A673 (cell line): ENCODE results near the gene RUBCNL. TPM values are rescaled to one million over a fixed set of nuclear protein-coding genes. Genes with fewer than 3 reads are reported as not detected.

Experiments
- BruUV-seq: library from RNA; stranded (reverse); fragments of 400-500 nt; replicated peaks from 2 replicates; lab custom pipeline; 2021; lab: Mats Ljungman, UMichigan
- CTCF ChIA-PET: fragments of 300-600 bp; sonication (Branson Sonifier 250); formaldehyde crosslinking; loops from one replicate; lab custom pipeline; 2022; ENCODE audit warnings: antibody characterized with exemption; lab: Charles Lee
- POLR2A ChIA-PET: fragments of 300-600 bp; sonication (Branson Sonifier 250); formaldehyde crosslinking; loops from one replicate; lab custom pipeline; 2022; ENCODE audit warnings: antibody characterized with exemption; ENCODE audit not compliant: low non-redundant PET; lab: Charles Lee
- DNase-seq: peaks from one replicate; pipeline ENCODE4 v3.0.0-alpha.2; 2015; ENCODE audit warnings: low spot score
- H3K27ac ChIP-seq: fragments of 200-600 bp; sonication (generic); 2 replicates; pipeline ENCODE4 v1.5.1; 2016; ENCODE audit warnings: mixed run types, low read depth, mild to moderate bottlenecking, mixed read lengths, antibody characterized with exemption, low read length; ENCODE audit not compliant: poor library complexity, severe bottlenecking
- H3K27me3 ChIP-seq: fragments of 200-600 bp; sonication (generic); replicated peaks from 2 replicates; pipeline ENCODE4 v1.6.1; 2017; ENCODE audit warnings: mixed run types, low read depth, mild to moderate bottlenecking, mixed read lengths, antibody characterized with exemption, low read length; ENCODE audit not compliant: insufficient read depth, poor library complexity
- H3K36me3 ChIP-seq: fragments of 200-600 bp; sonication (generic); 2 replicates; pipeline ENCODE4 v1.6.1; 2016; ENCODE audit warnings: mixed run types, mild to moderate bottlenecking, mixed read lengths, antibody characterized with exemption, low read length; ENCODE audit not compliant: insufficient read depth, poor library complexity, severe bottlenecking
- H3K4me1 ChIP-seq: fragments of 200-600 bp; sonication (generic); 2 replicates; pipeline ENCODE4 v1.6.1; 2017; ENCODE audit warnings: mixed run types, mild to moderate bottlenecking, mixed read lengths, antibody characterized with exemption, low read length; ENCODE audit not compliant: insufficient read depth, poor library complexity, severe bottlenecking
- H3K4me3 ChIP-seq: fragments of 200-600 bp; sonication (generic); 2 replicates; pipeline ENCODE4 v1.5.1; 2016; ENCODE audit warnings: low read depth, mixed run types, mild to moderate bottlenecking, mixed read lengths, low read length; ENCODE audit not compliant: poor library complexity, severe bottlenecking
- H3K9me3 ChIP-seq: fragments of 200-600 bp; sonication (generic); 2 replicates; pipeline ENCODE4 v1.6.1; 2016; ENCODE audit warnings: mixed run types, low read depth, mild to moderate bottlenecking, mixed read lengths, antibody characterized with exemption, low read length; ENCODE audit not compliant: poor library complexity, severe bottlenecking
- CTCF ChIP-seq: fragments of 300-800, 200-600 bp; sonication (generic); conservative IDR thresholded peaks from 2 replicates; pipeline ENCODE4 v1.5.1; 2017; ENCODE audit warnings: low read depth, mild to moderate bottlenecking, antibody characterized with exemption, low read length, moderate library complexity, mixed read lengths
- EZH2 ChIP-seq: fragments of 200-600 bp; sonication (generic); IDR thresholded peaks from 2 replicates; pipeline ENCODE4 v1.6.1; 2017; ENCODE audit warnings: borderline replicate concordance, low read depth, mild to moderate bottlenecking, mixed read lengths, antibody characterized with exemption, low read length; ENCODE audit not compliant: poor library complexity, severe bottlenecking
- intact Hi-C: fragments of 100-400 bp; cut with micrococcal nuclease; formaldehyde crosslinking; loops from one replicate; pipeline ENCODE4 v1.10.0; 2022; ENCODE audit not compliant: unreplicated experiment
- total RNA-seq: library from RNA; stranded (reverse); gene quantifications from 2 replicates; pipeline ENCODE4 v1.2.3, GENCODE V29; 2021

RUBCNL gene
- total RNA-seq, 1 experiment from 2014 or later, result 126 TPM

DNA sequence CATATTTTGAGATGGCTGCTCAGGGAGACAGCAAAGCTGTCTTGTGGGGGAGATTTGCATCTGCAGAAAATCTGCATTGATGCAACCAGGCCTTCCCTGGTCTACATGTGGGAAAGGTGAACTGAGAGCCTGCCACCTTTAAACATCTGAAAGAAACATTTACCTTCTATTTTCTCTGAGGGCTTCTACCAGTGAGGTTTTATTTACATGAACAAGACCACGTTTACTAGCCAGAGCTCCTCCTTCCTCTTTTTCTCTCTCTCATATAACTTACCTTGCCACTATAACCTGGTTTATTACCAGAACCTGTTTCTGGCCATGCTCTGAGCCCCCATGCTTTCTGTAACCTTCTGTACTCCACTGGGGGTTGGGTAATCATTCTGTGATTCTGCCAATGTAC lies 14.4 kb upstream of the RUBCNL start:
- Histone ChIP-seq H3K27me3 (no peaks in the 10 kb centered on the region), H3K36me3 (no peaks in the 10 kb centered on the region), H3K4me1 (peaks cover 21% of the 10 kb centered on the region), H3K9me3 (no peaks in the 10 kb centered on the region), H3K27ac (no peak overlapping the region), H3K4me3 (no peak overlapping the region)
- TF ChIP-seq CTCF, result no peak
- BruUV-seq, result no TSS peak
- ChIA-PET POLR2A (no interaction called here), CTCF (no interaction called here)
- DNase-seq, result no peak
- intact Hi-C loops, result no loop called here

GRCh38 chr13:46396341-46396740 lies 9.3 kb upstream of the RUBCNL start:
- Histone ChIP-seq H3K36me3 (no peaks in the 10 kb centered on the region), H3K4me1 (peaks cover 9% of the 10 kb centered on the region), H3K27ac (no peak overlapping the region), H3K9me3 (no peaks in the 10 kb centered on the region), H3K27me3 (no peaks in the 10 kb centered on the region), H3K4me3 (no peak overlapping the region)
- DNase-seq, result no peak
- ChIA-PET CTCF (no interaction called here), POLR2A (no interaction called here)
- intact Hi-C loops, result no loop called here
- no peak for TF ChIP-seq CTCF
- no peak for TF ChIP-seq EZH2
- BruUV-seq, result no TSS peak

DNA sequence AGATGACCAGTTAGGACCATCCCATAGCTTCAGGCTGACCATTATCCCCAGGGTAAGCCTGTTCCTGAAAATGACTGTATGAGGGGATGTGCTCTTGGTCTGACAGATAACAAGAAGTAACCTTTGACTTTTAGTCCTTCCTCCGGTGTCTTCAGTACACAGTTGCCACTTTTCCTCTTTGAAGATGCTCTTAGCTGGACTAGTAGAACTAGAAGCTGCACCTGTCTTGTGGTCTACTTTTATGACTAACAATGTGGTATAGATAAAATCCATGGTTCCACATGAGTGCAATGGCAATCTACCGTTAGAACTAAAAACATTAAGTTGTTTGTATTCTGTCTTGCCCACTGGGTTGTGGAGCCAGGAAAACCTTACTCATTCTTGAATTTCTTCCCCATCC lies 5.9 kb upstream of the RUBCNL start:
- TF ChIP-seq CTCF, result no peak
- TF ChIP-seq EZH2, result no peak
- POLR2A ChIA-PET, result no interaction called here
- DNase-seq, result no peak
- Histone ChIP-seq H3K36me3 (no peaks in the 10 kb centered on the region), H3K9me3 (no peaks in the 10 kb centered on the region), H3K4me1 (peaks cover 34% of the 10 kb centered on the region), H3K27me3 (no peaks in the 10 kb centered on the region), H3K4me3 (no peak overlapping the region), H3K27ac (no peak overlapping the region)
- CTCF ChIA-PET, result no interaction called here
- no TSS peak for BruUV-seq
- intact Hi-C loops, result no loop called here
